Lung (tissue), 12 donors: ENCODE measurements around the gene UBE2I. TPM values are rescaled to one million over a fixed set of nuclear protein-coding genes. Genes with fewer than 3 reads are reported as not detected.

Source experiments
- ATAC-seq: fragments of 200-7000 bp; cut with Tn5 transposase; one replicate; pipeline ENCODE4 v1.9.1; 2020; ENCODE audit warnings: moderate number of reproducible peaks; ENCODE audit not compliant: insufficient read depth, low FRiP score
- DNase-seq, 3 donors: peaks; one replicate each; pipeline ENCODE4 v3.0.0-alpha.2; 2013 to 2017
- H3K27ac ChIP-seq, 2 donors: one replicate each; pipeline ENCODE4 v1.5.1; 2013; ENCODE audit warnings: mild to moderate bottlenecking in 2 of 2, moderate library complexity in 2 of 2, control low read depth in 1 of 2, inconsistent platforms in 1 of 2, low read depth in 1 of 2, low read length in 1 of 2
- H3K27me3 ChIP-seq, 3 donors: one replicate each; pipeline ENCODE4 v1.5.1; 2013; ENCODE audit warnings: low read length in 2 of 3; ENCODE audit not compliant: control insufficient read depth in 3 of 3, insufficient read depth in 3 of 3
- H3K36me3 ChIP-seq, 4 donors: one replicate each; pipeline ENCODE4 v1.5.1; 2013; ENCODE audit warnings: low read length in 4 of 4, mild to moderate bottlenecking in 1 of 4, moderate library complexity in 1 of 4; ENCODE audit not compliant: control insufficient read depth in 4 of 4, insufficient read depth in 4 of 4
- H3K4me1 ChIP-seq, 5 donors: one replicate each; pipeline ENCODE4 v1.5.1; 2013; ENCODE audit warnings: low read length in 5 of 5, mild to moderate bottlenecking in 2 of 5, moderate library complexity in 1 of 5; ENCODE audit not compliant: control insufficient read depth in 5 of 5, insufficient read depth in 5 of 5
- H3K4me3 ChIP-seq: one replicate; pipeline ENCODE4 v1.5.1; 2013; ENCODE audit warnings: mild to moderate bottlenecking, control low read depth, moderate library complexity
- H3K9ac ChIP-seq, 2 donors: one replicate each; pipeline ENCODE4 v1.5.1; 2013; ENCODE audit warnings: low read length in 2 of 2, control low read depth in 1 of 2; ENCODE audit not compliant: insufficient read depth in 1 of 2
- H3K9me3 ChIP-seq, 4 donors: one replicate each; pipeline ENCODE4 v1.5.1; 2013; ENCODE audit warnings: low read length in 3 of 4, mild to moderate bottlenecking in 1 of 4, moderate library complexity in 1 of 4; ENCODE audit not compliant: control insufficient read depth in 4 of 4, insufficient read depth in 3 of 4
- CTCF ChIP-seq: IDR thresholded peaks from 2 replicates; pipeline ENCODE4 v1.5.1; 2012; ENCODE audit warnings: mild to moderate bottlenecking; ENCODE audit errors: control extremely low read depth, extremely low read depth
- WGBS, 2 donors: extraction: QIAGEN DNeasy Blood & Tissue Kit; methylation state at CpG; one replicate each; pipeline ENCODE4 v1.1.7; 2013; 5-methylcytosine and 5-hydroxymethylcytosine counted together
- polyA plus RNA-seq, 2 donors: library from polyadenylated mRNA; stranded (reverse); fragments of 200-250 nt; gene quantifications; one replicate each; pipeline ENCODE4 v1.2.1, GENCODE V29; 2013
- total RNA-seq, 2 donors: library from RNA; depleted of rRNA in 1 of 2; stranded (reverse); fragments of >200 nt in 1 of 2; gene quantifications; one replicate each; pipeline ENCODE4 v1.2.1, GENCODE V29; 2014 to 2021
- donor health status: control.
- donor health status: control.
- donor health status: Bipolar disorder and iron deficiency.
- donor health status: healthy.
- donor health status: DM: yes; HTN: yes; CAD: no.

Gene UBE2I
- total and polyA plus RNA-seq, 4 donors, result 63.9 to 96.8 (median 81.5) TPM

GRCh38 chr16:1317479-1318267 is 8.2 kb downstream of the UBE2I start:
- H3K4me3 ChIP-seq, result no peak overlapping the region
- H3K36me3 ChIP-seq, result peaks cover 23 to 81% (median 50%) of the 10 kb centered on the region in 4 donors
- no peak for TF ChIP-seq CTCF

GRCh38 chr16:1318268-1318545 is 8.8 kb downstream of the UBE2I start:
- Histone ChIP-seq H3K27ac (no peak overlapping the region), H3K4me3 (no peak overlapping the region), H3K36me3 (peaks cover 24 to 78% (median 50%) of the 10 kb centered on the region in 4 donors), H3K27me3 (no peaks in the 10 kb centered on the region), H3K9me3 (peaks cover 0 to 2% (median 0%) of the 10 kb centered on the region in 4 donors), H3K9ac (no peak overlapping the region), H3K4me1 (peaks cover 0 to 5% (median 0%) of the 10 kb centered on the region in 5 donors)
- no peak for TF ChIP-seq CTCF
- ATAC-seq (no peak), DNase-seq (no peak)
- WGBS, 2 donors, result 81 to 83% methylated on average over 9 of the region's 9 CpGs

More at GRCh38 chr16:1317479-1318267, 8.2 kb downstream of the UBE2I start:
- DNase-seq, result no peak
- Histone ChIP-seq H3K27ac (no peak overlapping the region), H3K27me3 (no peaks in the 10 kb centered on the region), H3K9me3 (peaks cover 0 to 2% (median 0%) of the 10 kb centered on the region in 4 donors), H3K9ac (no peak overlapping the region), H3K4me1 (peaks cover 0 to 8% (median 0%) of the 10 kb centered on the region in 5 donors)
- no peak for ATAC-seq
- 93 to 96% methylated on average over 32 of the region's 32 CpGs for WGBS, 2 donors

GRCh38 chr16:1319041-1319440 is 9.6 kb downstream of the UBE2I start:
- DNase-seq, result no peak
- Histone ChIP-seq H3K27me3 (no peaks in the 10 kb centered on the region), H3K9me3 (peaks cover 0 to 2% (median 0%) of the 10 kb centered on the region in 4 donors), H3K27ac (no peak overlapping the region), H3K9ac (no peak overlapping the region), H3K4me3 (no peak overlapping the region), H3K4me1 (no peaks in the 10 kb centered on the region), H3K36me3 (peaks cover 31 to 82% (median 50%) of the 10 kb centered on the region in 4 donors)
- no peak for ATAC-seq
- WGBS, 2 donors, result 92 to 93% methylated on average over 33 of the region's 33 CpGs
- no peak for TF ChIP-seq CTCF
